ENCODE measurements around the gene PXDN. TPM values are rescaled to one million over a fixed set of nuclear protein-coding genes. Genes with fewer than 3 reads are reported as not detected.
"Not testable (repeated sequence)": the region's sequence is repeated elsewhere in the genome, so short reads cannot be mapped to it uniquely, and the experiment has no call there.

PXDN gene
- total RNA-seq, 1 donor from 2014 or later = 189 TPM

DNA sequence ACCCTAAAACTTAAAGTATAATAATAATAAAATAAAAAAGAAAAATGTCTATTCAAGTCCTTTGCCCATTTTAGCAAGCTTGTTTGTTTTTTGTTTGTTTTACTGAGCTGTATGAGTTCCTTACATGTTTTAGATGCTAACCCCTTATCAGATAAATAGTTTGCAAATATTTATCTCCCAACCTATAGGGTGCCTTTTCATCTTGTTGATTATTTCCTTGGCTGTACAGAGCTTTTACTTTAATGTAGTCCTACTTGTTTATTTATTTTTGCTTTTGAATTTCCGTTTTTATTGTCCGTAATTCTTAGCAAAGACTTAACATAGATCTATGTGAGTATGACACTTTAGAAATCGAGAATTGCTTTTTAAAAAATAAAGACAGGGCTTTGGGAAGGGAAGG, 17.8 kb downstream of the PXDN start:
- no peak for DNase-seq

GRCh38 chr2:1724351-1724750, 20.0 kb downstream of the PXDN start:
- DNase-seq = not testable (repeated sequence)

GRCh38 chr2:1723397-1724042, 20.8 kb downstream of the PXDN start:
- no peak for DNase-seq

DNA sequence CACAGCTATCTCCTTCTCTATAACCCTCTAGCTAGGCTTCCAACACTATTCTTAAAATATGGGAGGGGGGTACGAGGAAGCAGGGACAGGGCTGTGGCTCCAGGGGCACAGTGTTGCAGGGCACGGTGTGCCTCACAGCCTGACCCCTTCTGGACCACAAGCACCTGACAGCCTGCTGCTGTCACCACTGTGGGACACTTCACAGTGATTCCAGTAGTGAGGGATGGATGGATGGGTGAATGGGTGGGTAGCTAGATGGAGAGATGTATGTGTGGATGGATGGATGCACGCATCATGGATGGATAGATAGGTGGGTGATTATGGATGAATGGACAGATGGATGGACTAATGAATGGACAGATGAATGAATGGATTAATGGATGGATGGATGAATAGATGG, 21.6 kb downstream of the PXDN start:
- DNase-seq = no peak

- no peak for DNase-seq
These were observed 22.3 kb downstream of the PXDN start for GRCh38 chr2:1721706-1722646.

DNA sequence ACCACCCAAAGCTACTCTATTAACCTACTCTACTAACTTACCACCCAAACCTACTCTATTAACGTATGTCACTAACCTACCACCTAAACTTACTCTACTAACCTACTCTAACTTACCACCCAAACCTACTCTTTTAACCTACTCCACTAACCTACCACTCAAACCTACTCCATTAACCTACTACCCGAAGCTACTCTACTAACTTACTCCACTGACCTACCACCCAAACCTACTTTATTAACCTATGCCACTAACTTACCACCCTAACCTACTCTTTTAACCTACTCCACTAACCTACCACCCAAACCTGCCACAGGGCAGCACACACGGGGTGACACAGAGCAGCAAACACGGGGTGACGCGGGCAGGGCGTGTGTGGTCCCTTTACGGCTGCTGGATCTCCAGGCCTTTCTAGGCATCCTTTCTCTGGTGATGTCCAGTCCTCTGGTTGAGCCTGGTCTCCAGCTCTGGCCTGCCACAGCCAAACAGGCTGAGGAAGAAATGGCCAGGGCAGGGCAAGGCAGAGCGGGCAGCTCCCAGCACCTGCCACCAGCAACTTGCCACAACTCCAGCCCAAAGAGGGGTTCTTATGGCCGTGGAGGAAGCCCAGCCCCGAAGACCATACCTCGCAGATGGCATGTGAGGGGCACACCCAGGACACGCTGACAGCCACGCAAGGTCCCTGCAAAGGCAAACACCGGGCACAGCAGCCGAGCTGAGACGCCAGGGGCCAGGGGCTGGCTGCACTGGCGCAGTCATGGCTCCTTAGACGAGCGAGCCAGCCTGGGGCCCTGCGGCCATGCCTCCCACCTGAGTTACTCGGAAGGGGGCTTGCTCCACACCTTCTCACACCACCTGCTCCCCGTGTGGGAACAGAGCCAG, 25.7 kb downstream of the PXDN start:
- DNase-seq = no peak

GRCh38 chr2:1717113-1717512, 27.2 kb downstream of the PXDN start:
- peak; percentile 47 for DNase-seq

DNA sequence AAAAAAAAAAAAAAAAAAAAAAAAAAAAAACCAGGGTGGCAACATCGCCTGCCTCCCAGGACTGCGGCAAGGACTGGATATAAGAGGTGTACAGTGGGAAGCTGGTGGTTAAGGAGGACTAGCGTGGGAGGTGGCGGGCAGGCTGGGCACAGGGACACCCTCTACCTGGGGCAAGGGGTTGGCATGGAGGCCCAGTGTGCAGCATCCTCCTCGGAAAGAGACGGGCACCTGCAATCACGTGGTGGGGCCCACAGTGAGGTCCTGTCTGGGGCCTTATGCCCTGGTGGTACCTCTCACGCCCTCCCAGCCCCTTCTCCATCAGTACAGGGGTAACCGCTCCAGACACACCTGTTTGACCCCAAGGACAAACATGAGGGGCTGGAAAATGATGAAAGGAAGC, 27.9 kb downstream of the PXDN start:
- DNase-seq = no peak

- not testable (repeated sequence) for DNase-seq
These were observed 28.4 kb downstream of the PXDN start for GRCh38 chr2:1716014-1716305.

- peak; percentile 73 for DNase-seq
These were observed 28.9 kb downstream of the PXDN start for GRCh38 chr2:1715184-1716013.

DNA sequence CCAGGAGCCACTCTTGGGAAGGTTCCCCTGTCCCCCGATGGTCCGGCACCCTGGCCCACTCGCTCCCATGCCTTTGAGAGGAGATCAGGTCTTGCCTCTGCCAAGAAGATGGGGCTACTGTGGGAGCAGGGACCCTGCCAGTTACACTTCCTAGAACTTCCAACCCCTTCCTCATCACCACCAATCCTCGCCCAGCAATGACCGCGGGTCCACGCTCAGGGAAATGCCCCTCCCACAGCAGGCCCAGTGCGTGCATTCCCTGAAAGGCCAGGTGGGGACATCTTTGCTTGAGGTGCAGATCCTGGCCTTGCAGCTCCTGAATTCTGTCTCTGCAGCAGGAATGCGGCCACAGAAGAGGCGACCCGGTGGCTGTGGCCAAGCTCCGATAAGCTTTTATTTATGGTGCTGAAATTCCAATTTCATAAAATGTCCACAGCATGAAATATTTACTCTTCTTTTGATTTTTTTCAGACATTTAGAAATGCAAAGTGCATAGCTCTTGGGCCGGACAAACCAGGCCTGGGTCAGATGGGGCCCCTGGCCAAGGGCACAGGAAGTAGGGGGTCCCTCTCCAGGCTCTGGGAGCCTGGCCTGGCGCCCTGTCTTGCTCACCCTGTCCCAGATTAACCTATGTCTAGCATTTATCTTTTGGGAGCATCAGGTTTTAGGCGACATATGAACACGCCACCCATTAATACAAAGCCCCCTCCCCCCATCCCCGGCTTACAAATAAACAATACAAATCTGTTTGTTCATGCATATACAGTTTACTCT, 29.8 kb downstream of the PXDN start:
- DNase-seq = no peak

- DNase-seq = no peak
These were observed 30.5 kb downstream of the PXDN start for GRCh38 chr2:1713839-1714236.

DNA sequence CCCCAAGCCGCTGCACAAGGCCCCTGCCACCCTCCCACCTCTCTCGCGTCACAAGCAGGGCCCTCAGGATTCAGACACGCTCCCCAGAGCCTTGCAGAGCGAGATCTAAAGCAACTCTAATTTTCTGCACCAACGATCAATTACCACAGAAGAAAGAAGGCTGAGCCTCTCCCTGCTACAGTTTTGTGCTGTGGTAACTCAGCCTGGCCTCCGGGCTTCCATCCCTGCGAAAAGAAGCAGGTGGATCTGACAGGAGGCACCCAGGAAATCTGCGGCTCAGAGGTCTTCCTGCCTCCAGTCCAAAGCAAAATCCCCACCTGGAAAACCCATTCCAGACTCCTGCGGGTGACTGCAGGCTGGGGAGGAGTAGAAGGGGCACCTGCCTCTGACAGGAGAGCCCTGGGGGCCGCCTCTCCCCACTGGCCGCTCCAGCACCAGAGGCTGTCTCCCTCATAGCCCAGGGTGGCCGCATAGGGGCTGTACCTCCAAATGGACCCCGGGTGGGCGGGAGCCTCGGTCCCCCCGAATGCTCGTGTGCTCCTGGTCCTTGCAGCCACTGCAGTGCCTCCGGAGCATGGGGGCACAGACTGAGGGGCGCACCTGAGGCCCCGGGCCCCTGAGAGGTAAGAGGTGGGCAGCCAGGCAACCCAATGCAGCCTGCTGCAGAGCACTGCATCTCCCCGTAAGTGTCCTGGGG, 31.0 kb downstream of the PXDN start:
- DNase-seq = no peak

- DNase-seq = no peak
These were observed 34.3 kb downstream of the PXDN start for GRCh38 chr2:1709946-1710560.

DNA sequence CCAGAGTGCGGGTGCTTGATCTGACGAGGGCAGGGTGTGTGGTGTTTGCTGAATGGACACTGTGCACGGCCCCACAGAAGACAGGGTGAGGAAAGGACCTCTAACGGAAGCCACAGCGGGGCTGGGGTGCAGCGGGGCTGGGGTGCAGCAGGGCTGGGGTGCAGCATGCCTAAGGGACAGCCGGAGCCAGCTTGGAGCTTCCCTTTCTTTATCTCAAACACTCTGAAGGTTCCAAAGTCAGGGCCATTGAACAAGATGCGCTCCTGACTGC, 35.0 kb downstream of the PXDN start:
- no peak for DNase-seq

- DNase-seq = no peak
These were observed 35.6 kb downstream of the PXDN start for GRCh38 chr2:1708476-1709334.

DNA sequence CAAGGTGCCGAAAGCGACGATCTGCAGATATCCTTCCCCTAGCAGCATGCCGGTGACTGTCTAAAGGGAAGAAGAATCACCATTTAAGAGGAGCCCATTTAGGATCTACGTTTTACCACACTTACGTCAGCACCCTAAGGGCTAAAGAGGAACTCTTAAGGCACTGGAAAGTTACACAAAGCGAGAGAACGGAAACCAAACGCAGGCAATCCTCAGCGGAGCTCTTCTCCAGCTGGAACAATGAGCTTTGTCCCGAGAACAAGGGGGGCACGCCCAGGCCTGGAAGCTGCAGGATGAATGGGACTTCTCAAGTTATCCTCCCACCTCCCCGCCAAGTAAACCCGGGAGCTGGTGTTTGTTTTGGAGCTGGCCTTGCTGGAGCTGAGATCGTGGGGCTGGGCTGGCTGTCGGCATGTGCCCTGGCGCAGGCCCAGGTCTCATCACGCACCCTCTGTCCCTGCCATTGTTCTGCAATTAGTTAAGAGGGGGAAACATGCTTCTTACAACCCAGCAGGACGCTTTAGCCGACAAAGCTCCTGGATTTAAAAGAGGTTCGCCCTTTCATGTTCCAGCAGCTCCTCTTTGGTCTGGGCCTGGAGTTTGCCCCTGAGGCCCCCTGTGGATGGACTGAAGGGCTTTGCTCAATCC, 36.4 kb downstream of the PXDN start:
- peak; percentile 91 for DNase-seq

DNA sequence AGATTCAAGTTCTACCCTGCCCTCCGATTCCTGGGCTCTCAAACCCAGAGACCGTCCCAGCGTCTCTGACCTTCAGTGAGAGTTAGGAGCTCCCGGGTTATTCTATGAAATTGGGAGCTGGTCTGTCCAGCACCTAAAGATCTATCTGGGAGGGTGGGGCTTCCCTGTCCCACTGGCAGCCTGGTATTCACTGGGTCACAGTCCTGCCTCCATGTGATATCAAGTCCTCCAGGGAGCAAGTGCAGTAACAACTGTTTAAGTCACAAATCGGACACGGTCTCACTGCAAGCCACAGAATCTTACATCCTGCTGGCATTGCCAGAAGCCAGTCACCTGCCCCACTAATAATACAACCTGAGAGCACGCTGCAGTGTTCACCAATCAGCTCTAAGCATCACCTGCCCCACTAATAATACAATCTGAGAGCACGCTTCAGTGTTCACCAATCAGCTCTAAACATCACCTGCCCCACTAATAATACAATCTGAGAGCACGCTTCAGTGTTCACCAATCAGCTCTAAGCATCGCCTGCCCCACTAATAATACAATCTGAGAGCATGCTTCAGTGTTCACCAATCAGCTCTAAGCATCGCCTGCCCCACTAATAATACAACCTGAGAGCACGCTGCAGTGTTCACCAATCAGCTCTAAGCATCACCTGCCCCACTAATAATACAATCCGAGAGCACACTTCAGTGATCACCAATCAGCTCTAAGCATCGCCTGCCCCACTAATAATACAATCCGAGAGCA, 38.0 kb downstream of the PXDN start:
- DNase-seq = not testable (repeated sequence)
